Activated CD4-positive, CD25-positive, alpha-beta regulatory T cell treated with anti-CD3 and anti-CD28 coated beads, Interleukin-2, amount 50 U/mL, for 72 hours (primary cell): Measurements from ENCODE around the gene CCL1.

Experiments used
- DNase-seq: peaks from one replicate; pipeline ENCODE4 v3.0.0; 2021

Gene CCL1

DNA sequence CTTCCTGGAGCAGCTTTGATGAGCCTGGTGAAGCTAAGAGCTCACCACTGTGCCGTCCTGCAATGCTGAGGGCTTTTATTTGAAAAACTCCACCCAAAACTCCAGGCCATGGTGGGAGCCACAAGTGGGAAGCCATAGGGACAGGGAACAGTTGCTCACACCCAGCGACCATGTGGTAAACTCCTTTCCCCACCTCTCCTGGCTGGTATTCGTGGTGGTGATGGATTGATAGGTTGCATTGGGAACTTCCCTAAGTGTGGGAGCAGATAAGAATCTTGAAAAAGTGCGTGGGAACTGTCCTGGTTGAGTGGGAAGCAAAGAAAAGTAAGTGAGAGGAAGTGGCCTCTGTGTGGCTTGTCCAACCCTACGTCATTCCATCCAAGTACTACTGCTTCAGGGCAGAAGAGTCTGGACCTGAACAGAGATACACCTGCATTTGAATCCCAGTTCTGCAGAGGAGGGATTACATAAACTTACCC, at the start of gene CCL1:
CCL1 (minus strand) TSS at position 51 of the 479 bp plus-strand sequence. CDS start 72 bp downstream, outside the sequence.
- DNase-seq, result no peak

GRCh38 chr17:34412534-34412933, 49.5 kb upstream of the CCL1 start:
- no peak for DNase-seq

DNA sequence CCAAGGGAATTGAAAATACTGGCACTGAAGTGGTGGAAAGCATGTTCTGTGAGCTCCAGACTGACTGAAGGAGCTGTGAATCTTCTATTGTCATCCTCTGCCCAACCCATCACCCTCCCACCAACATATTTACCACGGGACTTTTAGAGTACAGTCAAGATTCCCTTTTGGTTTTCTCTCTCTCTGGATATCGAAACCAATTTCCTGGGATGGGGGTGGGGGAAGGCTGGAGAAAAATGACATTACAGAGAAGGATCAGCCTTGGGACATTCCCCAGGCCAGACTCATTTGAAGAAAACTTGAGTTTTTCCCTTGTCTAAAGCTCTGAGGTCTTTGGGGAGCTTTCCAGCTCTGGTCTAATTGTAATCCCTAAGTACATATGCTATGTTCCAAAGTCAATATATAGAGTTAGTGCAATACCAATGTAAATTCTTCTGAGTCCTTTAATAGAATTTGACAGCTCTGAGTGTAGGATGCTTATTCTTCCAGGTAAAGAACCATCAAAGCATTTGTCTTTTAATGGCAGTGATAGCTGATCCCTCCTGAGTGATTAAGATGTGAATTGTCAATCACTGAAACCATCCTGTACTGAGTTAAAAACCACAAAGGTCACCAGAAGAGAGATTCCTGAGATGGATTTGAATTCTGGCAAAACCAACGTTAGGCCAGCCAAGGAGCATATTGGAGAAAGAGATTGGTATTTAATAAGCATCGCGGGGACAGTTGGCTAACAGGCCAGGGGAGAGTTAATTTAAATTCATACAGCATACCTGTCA, 48.8 kb upstream of the CCL1 start:
- DNase-seq, result no peak

DNA sequence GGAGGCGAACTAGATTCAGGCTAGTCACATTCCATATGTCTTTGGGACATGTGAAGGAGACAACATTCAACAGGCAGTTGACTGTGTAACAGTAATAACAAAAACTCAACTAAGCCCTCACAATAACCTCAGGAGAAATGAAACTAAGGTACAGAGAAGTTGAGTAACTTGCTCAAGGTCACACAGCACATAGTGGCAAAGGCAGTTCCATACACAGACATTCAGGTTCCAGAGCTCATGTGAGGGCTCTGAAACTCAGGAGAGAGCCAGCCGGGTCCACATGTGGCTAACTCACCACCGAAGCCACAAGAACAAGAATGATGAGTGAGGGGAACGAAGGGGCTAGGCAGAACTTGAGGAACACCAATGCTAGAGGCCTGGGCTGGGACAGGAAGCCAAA, 46.3 kb upstream of the CCL1 start:
- DNase-seq, result no peak

GRCh38 chr17:34408439-34408838, 45.4 kb upstream of the CCL1 start:
- no peak for DNase-seq

- no peak for DNase-seq
Observed at GRCh38 chr17:34406226-34406625, 43.2 kb upstream of the CCL1 start.

DNA sequence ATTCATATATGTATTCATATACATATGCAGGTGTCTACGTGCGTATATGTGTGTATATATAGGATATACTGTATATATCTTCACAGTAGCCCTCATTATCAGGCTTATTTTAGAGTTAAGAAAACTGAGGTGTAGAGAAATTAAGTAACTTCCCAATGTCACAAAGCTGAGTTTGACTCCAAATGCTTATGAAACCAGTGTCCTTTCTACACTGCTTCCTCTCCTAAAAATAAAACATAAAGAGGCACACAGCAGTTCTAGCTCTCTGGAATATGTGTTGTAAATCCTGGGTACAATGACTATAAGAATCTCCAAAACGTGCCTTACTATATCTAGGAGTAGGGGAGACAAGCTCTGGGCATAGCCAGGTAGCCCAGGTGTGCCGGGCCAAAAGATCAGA, 40.0 kb upstream of the CCL1 start:
- no peak for DNase-seq

DNA sequence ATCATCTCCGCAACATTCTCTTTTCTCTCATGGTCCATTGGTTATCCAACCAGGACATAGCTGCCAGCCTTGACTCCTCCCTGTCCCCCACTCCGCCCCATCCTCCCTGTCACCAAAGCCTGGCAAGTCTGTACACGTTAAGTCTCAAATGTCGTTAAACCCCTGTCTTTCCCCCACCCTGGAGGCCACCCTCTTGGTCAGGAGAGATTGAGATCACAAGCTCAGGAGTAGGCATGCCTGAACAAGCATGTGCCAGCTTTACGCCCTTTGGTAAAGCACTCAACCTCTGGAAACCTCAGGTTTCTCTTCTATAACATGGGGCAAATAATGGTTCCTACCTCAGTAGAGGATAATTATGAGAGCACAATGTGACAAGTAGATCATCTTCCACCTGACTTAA, 38.1 kb upstream of the CCL1 start:
- no peak for DNase-seq

DNA sequence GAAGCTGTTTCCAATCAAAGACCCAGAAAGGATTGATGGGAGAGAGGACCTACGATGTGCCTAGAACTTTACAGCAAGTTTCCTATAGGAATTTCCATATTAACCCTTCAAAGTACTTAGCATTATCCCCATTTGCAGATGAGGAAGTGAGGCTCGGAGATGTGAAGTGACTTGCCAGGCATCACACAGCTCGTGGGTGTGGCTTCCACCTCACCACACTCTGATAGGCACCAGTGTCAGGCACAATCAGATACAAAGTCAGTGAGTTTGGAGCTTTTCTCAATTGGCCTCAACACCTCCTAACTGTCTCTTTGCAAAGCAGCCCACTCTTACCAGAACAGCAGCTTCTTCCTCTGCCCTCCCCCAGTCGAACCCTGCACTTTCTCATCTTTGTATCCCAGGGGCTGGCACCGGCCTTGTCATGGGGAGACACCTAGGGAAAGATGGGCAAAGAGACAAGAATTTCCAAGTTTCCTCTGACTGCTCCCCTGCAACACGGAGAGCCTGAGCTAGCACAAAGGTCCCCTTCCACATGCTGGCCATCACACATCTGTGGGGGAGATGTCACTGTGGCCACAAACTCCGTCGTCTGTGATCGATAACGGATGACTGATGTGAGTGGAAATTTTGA, 37.4 kb upstream of the CCL1 start:
- no peak for DNase-seq

DNA sequence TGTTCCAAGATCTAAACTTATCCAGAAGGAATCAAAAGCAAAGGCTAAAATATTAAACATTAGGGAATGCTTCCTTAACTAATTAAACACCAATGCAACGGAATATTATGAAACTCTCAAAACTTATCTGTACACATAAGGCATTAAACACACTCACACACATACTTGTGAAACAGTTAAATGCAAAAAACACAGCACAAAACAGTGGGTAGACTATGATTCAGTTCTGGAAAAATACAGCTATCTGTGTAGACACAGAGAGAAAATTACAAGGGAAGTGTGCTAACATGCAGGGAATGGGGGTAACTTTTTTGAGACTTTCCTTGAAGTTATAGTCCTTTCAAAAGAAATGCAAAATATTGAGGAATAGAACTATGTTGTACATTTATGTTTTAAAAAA, 36.7 kb upstream of the CCL1 start:
- DNase-seq, result no peak

- no peak for DNase-seq
Observed at GRCh38 chr17:34398990-34399389, 36.0 kb upstream of the CCL1 start.

DNA sequence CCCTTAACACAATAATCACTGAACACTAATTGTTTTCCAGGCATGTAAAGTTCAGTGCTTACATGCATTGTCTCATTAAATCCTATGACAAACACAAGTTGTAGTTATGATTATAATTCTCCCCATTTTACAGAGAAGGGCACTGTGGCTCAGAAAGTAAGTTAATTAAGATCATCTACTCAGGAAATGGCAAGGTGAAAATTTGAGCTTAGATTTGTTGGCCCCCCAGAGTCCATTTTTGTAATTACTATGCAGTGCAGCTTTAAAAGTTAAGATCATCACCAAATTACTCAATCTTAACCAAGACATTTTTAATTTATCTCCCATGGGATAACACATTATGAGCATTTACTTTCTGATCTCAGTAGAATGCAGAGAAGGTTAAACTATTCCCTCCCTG, 34.2 kb upstream of the CCL1 start:
- no peak for DNase-seq

GRCh38 chr17:34393401-34393800, 30.4 kb upstream of the CCL1 start:
- DNase-seq, result no peak

- DNase-seq, result no peak
Observed at GRCh38 chr17:34391241-34391640, 28.2 kb upstream of the CCL1 start.

GRCh38 chr17:34390649-34391048, 27.6 kb upstream of the CCL1 start:
- no peak for DNase-seq

DNA sequence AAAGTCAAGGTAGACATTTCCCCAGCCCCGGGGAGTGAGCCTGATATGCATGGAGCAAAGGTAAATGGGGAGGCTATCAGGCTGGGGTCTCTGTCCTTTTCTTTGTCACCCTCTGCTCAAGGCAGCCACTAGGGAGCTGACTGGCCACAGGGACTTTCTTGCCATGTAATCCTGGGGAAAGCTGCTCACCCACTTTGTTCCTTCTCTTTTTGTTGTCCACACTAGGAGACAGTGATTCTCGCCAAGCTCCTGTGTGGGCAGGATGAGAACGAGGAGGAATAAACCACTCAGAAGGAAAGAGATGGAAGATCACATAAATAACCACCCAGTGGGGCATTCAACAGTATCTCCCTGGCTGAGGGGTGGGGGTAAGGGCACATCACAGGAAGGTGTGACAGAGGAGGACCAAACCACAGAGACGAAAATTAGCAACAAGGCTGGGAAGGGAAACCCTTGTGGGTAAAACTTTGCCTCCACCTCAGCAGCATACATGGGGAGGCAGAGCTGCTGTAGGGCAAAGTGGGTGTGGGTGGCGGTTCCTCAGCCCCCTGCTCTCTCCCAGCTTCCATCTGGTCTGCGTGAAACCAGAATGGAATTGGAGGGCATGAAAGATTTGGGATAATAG, 26.2 kb upstream of the CCL1 start:
- no peak for DNase-seq

GRCh38 chr17:34387566-34387965, 24.5 kb upstream of the CCL1 start:
- DNase-seq, result no peak

GRCh38 chr17:34386697-34387550, 23.9 kb upstream of the CCL1 start:
- DNase-seq, result no peak

- DNase-seq, result no peak
Observed at GRCh38 chr17:34386343-34386696, 23.3 kb upstream of the CCL1 start.

DNA sequence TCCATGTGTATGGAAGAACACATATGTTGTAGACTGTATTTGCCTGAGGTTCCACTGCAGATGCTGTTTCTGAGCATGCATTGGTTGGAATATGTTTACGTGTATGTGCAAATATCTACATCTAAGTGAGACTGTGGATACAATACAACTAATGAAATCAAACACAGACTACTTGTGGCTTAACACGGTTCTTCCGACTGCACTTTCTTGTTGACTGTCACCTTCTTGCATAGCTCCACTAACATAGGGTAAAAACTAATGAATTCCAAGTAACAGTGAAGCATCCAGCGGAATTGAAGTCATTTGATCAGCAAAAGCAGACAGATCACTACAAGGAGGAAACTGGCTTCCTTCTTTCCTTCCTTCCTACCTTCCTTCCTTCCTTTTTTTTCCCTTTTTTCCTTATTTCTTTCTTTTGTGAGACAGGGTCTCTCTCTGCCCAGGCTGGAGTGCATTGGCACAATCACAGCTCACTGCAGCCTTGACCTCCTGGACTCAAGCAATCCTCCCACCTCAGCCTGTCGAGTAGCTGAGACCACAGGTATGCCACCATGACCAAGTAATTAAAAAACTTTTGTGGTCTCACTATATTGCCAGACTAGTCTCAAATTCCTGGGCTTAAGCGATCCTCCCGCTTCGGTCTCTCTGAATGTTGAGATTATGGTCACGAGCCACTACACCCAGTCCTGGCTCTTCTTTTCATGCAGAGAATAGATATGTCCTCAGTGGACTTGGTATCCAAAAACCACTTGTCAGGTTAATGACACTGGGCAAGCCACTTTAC, 22.0 kb upstream of the CCL1 start:
- no peak for DNase-seq

- DNase-seq, result no peak
Observed at GRCh38 chr17:34384271-34384670, 21.2 kb upstream of the CCL1 start.

DNA sequence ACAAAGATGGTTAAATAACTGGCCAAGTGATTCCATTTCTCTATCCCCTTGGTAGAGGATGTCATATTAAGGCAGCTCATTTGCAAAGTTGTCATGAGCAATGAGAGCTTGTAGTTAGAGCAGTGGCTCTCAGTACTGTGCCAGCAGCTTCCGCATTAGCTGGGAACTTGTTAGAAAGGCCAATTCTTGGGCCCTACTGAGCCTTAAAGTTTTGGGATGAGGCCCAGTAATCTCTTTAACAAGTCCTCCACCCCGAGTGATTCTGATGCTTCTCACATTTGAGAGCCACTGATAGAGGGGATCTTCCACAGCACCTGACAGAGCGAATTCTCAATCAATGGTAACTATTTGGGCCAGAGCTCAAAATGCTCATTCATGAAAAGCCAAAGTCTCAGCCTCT, 20.2 kb upstream of the CCL1 start:
- no peak for DNase-seq
